Aorta (tissue), 5 donors: ENCODE results near the gene BCL6B. TPM values are rescaled to one million over a fixed set of nuclear protein-coding genes. Genes with fewer than 3 reads are reported as not detected.

Experiments
- ATAC-seq: fragments of 200-7000 bp; cut with Tn5 transposase; one replicate; pipeline ENCODE4 v1.9.1; 2022; ENCODE audit warnings: moderate library complexity; ENCODE audit not compliant: low FRiP score
- DNase-seq, 2 donors: peaks; one replicate each; pipeline ENCODE4 v3.0.0-alpha.2; 2020
- H3K27ac ChIP-seq, 2 donors: one replicate each; pipeline ENCODE4 v1.5.1; 2013; ENCODE audit warnings: low read length in 2 of 2, mild to moderate bottlenecking in 2 of 2, moderate library complexity in 2 of 2, control low read depth in 1 of 2, inconsistent platforms in 1 of 2, low read depth in 1 of 2
- H3K27me3 ChIP-seq, 2 donors: one replicate each; pipeline ENCODE4 v1.6.1; 2013; ENCODE audit warnings: control low read depth in 1 of 2, low read length in 1 of 2, mild to moderate bottlenecking in 1 of 2, moderate library complexity in 1 of 2; ENCODE audit not compliant: insufficient read depth in 2 of 2, control insufficient read depth in 1 of 2
- H3K36me3 ChIP-seq, 2 donors: one replicate each; pipeline ENCODE4 v1.6.1; 2013; ENCODE audit warnings: control low read depth in 1 of 2, low read length in 1 of 2, mild to moderate bottlenecking in 1 of 2; ENCODE audit not compliant: insufficient read depth in 2 of 2, control insufficient read depth in 1 of 2
- H3K4me1 ChIP-seq, 2 donors: one replicate each; pipeline ENCODE4 v1.6.1; 2013; ENCODE audit warnings: low read length in 2 of 2, control low read depth in 1 of 2, mild to moderate bottlenecking in 1 of 2, moderate library complexity in 1 of 2; ENCODE audit not compliant: insufficient read depth in 2 of 2, control insufficient read depth in 1 of 2
- H3K4me3 ChIP-seq, 2 donors: one replicate each; pipeline ENCODE4 v1.5.1; 2013; ENCODE audit warnings: low read length in 2 of 2, control low read depth in 1 of 2, mild to moderate bottlenecking in 1 of 2
- H3K9me3 ChIP-seq: one replicate; pipeline ENCODE4 v1.6.1; 2013; ENCODE audit warnings: mild to moderate bottlenecking, low read length; ENCODE audit not compliant: control insufficient read depth
- WGBS, 2 donors: extraction: QIAGEN DNeasy Blood & Tissue Kit; methylation state at CpG; one replicate each; pipeline ENCODE4 v1.1.7; 2013; 5-methylcytosine and 5-hydroxymethylcytosine counted together
- intact Hi-C, 2 donors: fragments of 100-400 bp; cut with DNase I; formaldehyde crosslinking; loops; one replicate each; pipeline versions ENCODE4 v1.14.2 to v1.15.0; 2022
- polyA plus RNA-seq, 2 donors: library from polyadenylated mRNA; stranded (reverse); fragments of 200-250 nt; gene quantifications; one replicate each; pipeline ENCODE4 v1.2.3, GENCODE V29; 2013
- total RNA-seq, 2 donors: library from RNA; stranded (reverse); fragmentation: NEBNext Ultra II Directional; extraction: Animal tissue kit (Norgen Biotek cat#: 25700); gene quantifications; one replicate each; pipeline ENCODE4 v1.2.1, GENCODE V29; 2021
- donor health status: healthy with polysubstance abuse.
- donor health status: Bipolar disorder and iron deficiency.
- donor health status: DM: no; HTN: no; CAD: no.
- donor health status: DM: no; HTN: no; CAD: no.
- donor health status: DM: yes; HTN: yes; CAD: no.

BCL6B gene
- total and polyA plus RNA-seq, 4 donors: 0.63 to 31.4 (median 8.9) TPM

DNA sequence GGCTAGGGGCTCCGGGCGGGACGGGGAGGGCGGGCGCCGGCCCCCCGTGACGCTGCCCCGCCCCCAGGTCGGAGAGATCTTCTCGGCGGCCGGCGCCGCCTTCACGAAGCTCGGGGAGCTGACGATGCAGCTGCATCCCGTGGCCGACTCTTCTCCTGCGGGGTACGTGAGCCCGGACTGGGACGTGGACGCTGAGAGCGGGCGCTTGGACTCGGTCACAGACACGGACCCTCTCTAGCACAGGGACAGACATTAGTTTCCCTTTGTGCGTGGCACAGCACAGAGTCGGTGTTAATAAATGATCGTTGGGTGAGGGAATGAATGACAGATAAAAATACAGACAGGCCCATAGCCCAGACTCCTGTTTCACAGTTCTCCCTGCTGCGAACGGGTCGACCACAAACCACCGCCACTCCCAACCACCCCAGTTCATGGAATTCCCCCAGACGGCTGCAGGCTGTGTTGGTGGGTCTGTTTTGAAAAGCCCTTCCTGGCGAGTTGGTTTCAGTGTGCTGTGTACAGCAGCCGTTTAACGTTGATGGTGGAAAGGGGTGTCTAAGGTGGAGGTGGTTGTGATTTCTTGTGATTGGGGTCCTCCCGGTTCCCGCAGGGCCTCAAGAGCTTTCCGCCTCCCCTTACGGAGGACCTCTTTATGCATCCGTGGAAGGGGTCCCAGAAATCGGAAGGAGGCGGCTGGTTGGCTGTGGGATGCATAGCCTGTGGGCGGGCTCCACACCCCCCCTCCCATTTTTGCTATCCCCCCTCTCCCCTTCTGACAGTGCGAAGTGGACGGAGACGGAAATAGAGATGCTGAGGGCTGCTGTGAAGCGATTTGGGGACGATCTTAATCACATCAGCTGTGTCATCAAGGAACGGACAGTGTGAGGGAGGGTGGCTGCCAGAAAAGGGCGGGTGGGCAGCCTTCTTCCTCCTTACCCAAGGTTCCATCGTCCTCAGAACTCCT is 7.6 kb upstream of the BCL6B start:
- H3K9me3 ChIP-seq: no peaks in the 10 kb centered on the region
- peak in 1 of 2 donors; percentile 77 for DNase-seq
- H3K36me3 ChIP-seq: no peaks in the 10 kb centered on the region
- 9 to 12% methylated on average over 41 to 56 of the region's 56 CpGs for WGBS, 2 donors
- peaks cover 3 to 4% of the 10 kb centered on the region in 2 donors for H3K4me1 ChIP-seq
- no peaks in the 10 kb centered on the region for H3K27me3 ChIP-seq
- intact Hi-C loops: no loop called here
- H3K4me3 ChIP-seq: peak overlapping the region; percentile 20 to 21
- no peak for ATAC-seq
- peak overlapping the region; percentile 8 to 83 for H3K27ac ChIP-seq

- Histone ChIP-seq H3K27ac (no peak overlapping the region), H3K4me1 (peaks cover 0 to 3% of the 10 kb centered on the region in 2 donors), H3K27me3 (no peaks in the 10 kb centered on the region), H3K4me3 (no peak overlapping the region), H3K36me3 (no peaks in the 10 kb centered on the region), H3K9me3 (no peaks in the 10 kb centered on the region)
- no peak for DNase-seq
- ATAC-seq: no peak
- WGBS, 2 donors: 79 to 80% methylated on average over 3 of the region's 3 CpGs
- intact Hi-C loops: no loop called here
These were observed 6.4 kb upstream of the BCL6B start for GRCh38 chr17:7016418-7016817.

GRCh38 chr17:7016886-7017826 is 5.7 kb upstream of the BCL6B start:
- no peak for DNase-seq
- intact Hi-C loops: no loop called here
- 65 to 71% methylated on average over 20 of the region's 20 CpGs for WGBS, 2 donors

GRCh38 chr17:7017827-7018200 is 5.0 kb upstream of the BCL6B start:
- intact Hi-C loops: no loop called here
- peaks cover 0 to 3% of the 10 kb centered on the region in 2 donors for H3K4me1 ChIP-seq
- DNase-seq: no peak
- H3K9me3 ChIP-seq: no peaks in the 10 kb centered on the region
- H3K36me3 ChIP-seq: no peaks in the 10 kb centered on the region
- 73 to 75% methylated on average over 12 of the region's 12 CpGs for WGBS, 2 donors
- no peak for ATAC-seq
- H3K4me3 ChIP-seq: no peak overlapping the region
- peak overlapping the region in 1 of 2 donors; percentile 85 for H3K27ac ChIP-seq
- no peaks in the 10 kb centered on the region for H3K27me3 ChIP-seq

More at GRCh38 chr17:7016886-7017826, 5.7 kb upstream of the BCL6B start:
- no peaks in the 10 kb centered on the region for H3K27me3 ChIP-seq
- no peak overlapping the region for H3K4me3 ChIP-seq
- no peaks in the 10 kb centered on the region for H3K36me3 ChIP-seq
- peaks cover 0 to 3% of the 10 kb centered on the region in 2 donors for H3K4me1 ChIP-seq
- H3K9me3 ChIP-seq: no peaks in the 10 kb centered on the region
- peak overlapping the region in 1 of 2 donors; percentile 85 for H3K27ac ChIP-seq
- no peak for ATAC-seq

DNA sequence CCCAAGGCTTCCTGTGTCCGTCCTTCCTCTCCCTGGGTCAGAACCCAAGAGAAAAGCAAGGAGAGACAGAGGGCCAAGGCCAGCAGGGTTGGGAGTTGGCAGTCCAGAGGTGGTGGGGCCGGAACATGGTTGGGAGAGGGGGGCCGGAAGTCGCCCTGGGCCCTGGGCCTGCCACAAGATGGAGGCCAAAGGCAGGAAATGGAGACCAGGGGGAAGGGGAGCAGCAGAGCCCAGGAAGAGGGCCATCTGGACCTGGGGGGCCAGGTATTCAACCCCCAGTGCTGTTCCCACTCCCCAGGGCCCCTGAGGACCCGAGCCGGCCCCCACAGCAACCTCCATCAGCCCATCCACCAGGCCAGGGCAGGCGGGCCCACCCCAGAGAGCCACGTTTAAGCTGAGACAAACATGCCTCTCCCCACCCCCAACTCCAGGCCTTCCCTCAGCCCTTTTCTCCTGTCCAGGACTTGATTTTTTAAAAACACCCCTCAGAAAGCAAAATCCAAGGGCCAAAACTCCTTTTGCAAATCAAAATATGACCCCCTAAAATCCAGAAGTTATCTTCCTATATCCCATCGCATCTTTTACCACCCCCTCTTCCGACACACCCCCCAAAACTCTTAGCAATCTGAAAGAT is 4.4 kb upstream of the BCL6B start:
- Histone ChIP-seq H3K4me3 (peak overlapping the region; percentile 59 to 89), H3K4me1 (peaks cover 0 to 3% of the 10 kb centered on the region in 2 donors), H3K27ac (peak overlapping the region; percentile 59 to 85), H3K27me3 (no peaks in the 10 kb centered on the region), H3K9me3 (no peaks in the 10 kb centered on the region), H3K36me3 (no peaks in the 10 kb centered on the region)
- DNase-seq: peak; percentile 84 to 87
- 33 to 40% methylated on average over 8 to 10 of the region's 10 CpGs for WGBS, 2 donors
- ATAC-seq: no peak
- intact Hi-C loops: no loop called here

DNA sequence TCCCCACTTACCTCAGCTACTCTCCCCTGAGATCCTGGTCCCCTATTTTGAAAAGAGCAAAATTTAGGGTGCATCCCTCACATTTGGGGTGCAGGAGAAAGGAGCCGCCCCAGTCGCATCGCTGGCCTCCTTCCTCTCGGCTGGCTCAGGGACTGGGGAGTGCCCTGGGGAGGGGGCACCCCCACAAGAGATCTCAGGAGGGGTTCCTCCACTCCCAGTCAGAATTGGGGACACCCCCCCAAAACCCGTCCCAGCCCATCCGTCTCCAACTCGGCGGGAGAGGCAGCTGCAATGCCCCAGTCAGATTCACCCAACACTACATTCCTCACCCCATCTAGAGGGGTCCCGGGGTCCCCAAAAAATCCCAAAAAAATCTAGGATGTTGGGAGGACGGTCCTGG is 3.5 kb upstream of the BCL6B start:
- H3K4me1 ChIP-seq: peaks cover 0 to 3% of the 10 kb centered on the region in 2 donors
- DNase-seq: peak in 1 of 2 donors; percentile 77
- peak overlapping the region; percentile 59 to 89 for H3K4me3 ChIP-seq
- 7 to 11% methylated on average over 10 of the region's 10 CpGs for WGBS, 2 donors
- no peaks in the 10 kb centered on the region for H3K9me3 ChIP-seq
- peak overlapping the region; percentile 59 to 65 for H3K27ac ChIP-seq
- ATAC-seq: no peak
- intact Hi-C loops: no loop called here
- H3K27me3 ChIP-seq: no peaks in the 10 kb centered on the region
- H3K36me3 ChIP-seq: no peaks in the 10 kb centered on the region

- 6 to 11% methylated on average over 12 to 16 of the region's 16 CpGs for WGBS, 2 donors
- H3K4me3 ChIP-seq: peak overlapping the region; percentile 59 to 89
- H3K36me3 ChIP-seq: no peaks in the 10 kb centered on the region
- DNase-seq (peak in 1 of 2 donors; percentile 83), ATAC-seq (no peak)
- no peaks in the 10 kb centered on the region for H3K9me3 ChIP-seq
- intact Hi-C loops: loop anchor here in 1 of 2 donors (5.0 kb wide), 1 partner anchor 108 kb away; no protein-coding TSS in a partner anchor
- peak overlapping the region; percentile 6 to 59 for H3K27ac ChIP-seq
- peaks cover 0 to 3% of the 10 kb centered on the region in 2 donors for H3K4me1 ChIP-seq
- H3K27me3 ChIP-seq: no peaks in the 10 kb centered on the region
These were observed 2.9 kb upstream of the BCL6B start for GRCh38 chr17:7019839-7020519.
